GM12892 (cell line): ENCODE data around the gene SIPA1L3.

Experiments
- POLR2A ChIP-seq: IDR thresholded peaks from 2 replicates; pipeline ENCODE4 v1.6.1; 2011; ENCODE audit warnings: low read depth, low read length, control low read depth
- POLR2AphosphoS5 ChIP-seq: IDR thresholded peaks from 2 replicates; pipeline ENCODE4 v1.6.1; 2011; ENCODE audit warnings: low read depth, low read length, control low read depth

DNA sequence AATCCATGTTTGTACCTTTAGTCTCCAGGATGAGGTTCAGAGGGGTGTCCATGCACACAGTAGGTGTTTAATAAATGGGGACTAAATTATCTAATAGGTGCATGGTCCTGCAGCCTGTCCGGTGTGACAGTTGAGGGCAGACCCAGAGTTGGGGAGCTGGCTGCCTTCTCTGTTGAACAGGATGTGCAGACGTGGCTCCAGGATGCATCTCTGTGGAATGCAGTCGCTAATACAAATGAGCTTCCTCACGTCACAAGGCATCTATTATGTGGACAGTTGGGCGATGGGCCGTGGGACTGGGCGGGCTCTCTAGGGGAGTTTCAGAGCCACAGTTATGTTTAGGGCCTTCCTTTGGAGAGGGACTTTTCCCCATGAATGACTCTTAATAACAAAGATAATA, 71.0 kb downstream of the SIPA1L3 start:
- TF ChIP-seq POLR2AphosphoS5 = no peak
- no peak for TF ChIP-seq POLR2A
